Measurements from ENCODE around the gene ACVR1C. TPM values are rescaled to one million over a fixed set of nuclear protein-coding genes. Genes with fewer than 3 reads are reported as not detected.

The ACVR1C gene
- total RNA-seq, result under 0.01 and 0.09 TPM in 2 replicates

GRCh38 chr2:157628477-157629415 is at the start of gene ACVR1C:
Gene ACVR1C (minus strand): TSS chr2:157628864. CDS start chr2:157628644, 220 bp downstream.

Other genes with a start within 250 kb of the ACVR1C start
- not detected in 2 replicates for gene CYTIP, start 184.8 kb downstream of the ACVR1C start, total RNA-seq
- 9.5 and 10.4 TPM in 2 replicates for gene ACVR1, start 247.5 kb upstream of the ACVR1C start, total RNA-seq

Measured in airway epithelial cell (primary cell).